ENCODE data around the gene FOXN4.

The FOXN4 gene

DNA sequence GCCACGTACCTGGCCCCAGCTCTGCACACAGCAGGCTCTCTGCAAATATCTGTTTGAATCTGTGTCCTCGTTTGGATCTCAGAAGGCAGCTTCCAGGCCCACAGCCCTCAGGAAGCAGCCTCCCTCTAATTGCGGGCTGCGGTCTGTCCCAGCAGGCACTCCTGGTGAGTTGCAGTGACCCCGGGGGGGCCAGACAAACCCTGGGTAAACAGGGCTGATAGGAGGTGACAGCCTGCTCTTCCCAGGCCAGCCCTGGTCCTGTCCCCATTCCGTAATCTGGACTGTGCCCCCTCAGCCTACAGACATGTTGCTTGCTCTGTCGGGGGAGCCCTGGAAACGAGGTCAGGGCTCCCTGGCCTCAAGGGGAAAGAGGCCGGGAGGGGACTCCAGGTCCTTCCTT is 2.0 kb downstream of the FOXN4 start:
- no peak for DNase-seq (ENCODE audit: low read depth in 2 of 2)

DNA sequence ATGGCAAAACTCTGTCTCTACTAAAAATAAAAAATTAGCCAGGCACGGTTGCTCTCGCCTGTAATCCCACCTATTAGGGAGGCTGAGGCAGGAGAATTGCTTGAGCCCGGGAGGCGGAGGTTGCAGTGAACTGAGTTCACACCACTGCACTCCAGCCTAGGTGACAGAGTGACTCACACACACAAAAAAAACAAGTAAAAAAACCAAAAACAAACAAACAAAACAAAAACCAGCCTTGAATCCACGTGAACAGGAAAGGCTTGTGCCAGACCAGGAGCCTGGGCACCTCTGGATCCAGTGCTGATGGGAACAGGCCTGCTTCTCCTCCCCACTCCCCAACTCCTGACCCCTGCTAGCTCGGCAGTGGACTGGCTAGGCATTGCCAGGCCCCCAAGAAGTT is 3.5 kb downstream of the FOXN4 start:
- no peak for DNase-seq (ENCODE audit: low read depth in 2 of 2)

DNA sequence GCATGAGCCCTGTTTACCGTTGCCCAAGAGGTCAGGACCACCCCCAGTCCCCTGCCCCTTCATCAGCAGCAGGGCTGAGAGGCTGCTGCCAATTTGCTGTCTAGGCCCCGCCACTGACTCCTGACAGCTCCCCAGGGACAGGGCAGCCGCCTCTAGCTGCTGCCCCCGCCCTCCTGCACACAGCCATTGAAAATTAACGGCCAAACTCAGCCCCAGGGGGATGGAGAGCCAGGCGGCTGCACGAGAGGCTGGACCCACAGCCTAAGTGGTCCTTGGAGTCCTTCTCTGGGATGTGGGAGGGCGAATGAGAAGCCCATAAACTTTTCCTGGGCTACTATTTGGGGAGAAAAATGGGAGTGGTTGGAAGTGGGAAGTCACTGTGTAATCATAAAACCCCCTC is 4.6 kb downstream of the FOXN4 start:
- no peak for DNase-seq (ENCODE audit: low read depth in 2 of 2)

DNA sequence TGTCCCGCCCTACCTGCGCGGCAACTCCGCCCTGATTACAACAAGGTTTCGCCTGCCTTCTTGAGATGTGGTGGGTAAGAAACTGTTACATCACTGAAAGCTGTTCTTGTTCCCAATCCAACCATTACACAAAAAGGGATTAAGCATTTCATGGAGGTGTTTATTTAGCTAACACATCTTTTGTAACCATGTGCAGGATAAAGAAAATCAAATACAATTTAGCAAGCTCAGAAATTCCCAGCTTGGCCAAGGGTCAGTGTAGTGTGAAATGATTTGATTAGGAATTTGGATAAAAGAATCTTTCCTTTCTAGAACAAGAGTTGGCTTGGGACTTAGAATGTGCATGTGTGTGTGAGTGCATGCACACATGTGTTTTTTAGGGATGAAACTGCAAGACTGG is 6.3 kb downstream of the FOXN4 start:
- DNase-seq (ENCODE audit: low read depth in 2 of 2) = no peak

DNA sequence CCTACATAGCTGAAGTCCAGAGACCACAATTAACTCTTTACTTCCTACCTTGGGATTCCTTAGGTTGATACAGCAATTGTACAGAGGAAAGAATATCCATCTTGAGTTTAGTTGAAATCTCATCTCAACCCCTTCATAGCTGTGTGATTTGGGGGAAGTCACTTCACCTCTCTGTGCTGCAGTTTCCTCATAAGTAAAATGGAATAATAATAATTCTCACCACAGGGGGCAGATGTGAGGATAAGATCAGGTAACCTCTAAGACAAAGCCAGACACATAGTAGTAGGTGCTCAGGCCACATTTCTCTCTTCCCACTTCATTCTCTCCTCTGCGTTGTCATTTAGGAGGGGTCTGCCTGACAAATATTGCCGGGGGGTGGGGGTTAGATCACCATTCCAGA is 6.7 kb downstream of the FOXN4 start:
- DNase-seq (ENCODE audit: low read depth in 2 of 2) = no peak

DNA sequence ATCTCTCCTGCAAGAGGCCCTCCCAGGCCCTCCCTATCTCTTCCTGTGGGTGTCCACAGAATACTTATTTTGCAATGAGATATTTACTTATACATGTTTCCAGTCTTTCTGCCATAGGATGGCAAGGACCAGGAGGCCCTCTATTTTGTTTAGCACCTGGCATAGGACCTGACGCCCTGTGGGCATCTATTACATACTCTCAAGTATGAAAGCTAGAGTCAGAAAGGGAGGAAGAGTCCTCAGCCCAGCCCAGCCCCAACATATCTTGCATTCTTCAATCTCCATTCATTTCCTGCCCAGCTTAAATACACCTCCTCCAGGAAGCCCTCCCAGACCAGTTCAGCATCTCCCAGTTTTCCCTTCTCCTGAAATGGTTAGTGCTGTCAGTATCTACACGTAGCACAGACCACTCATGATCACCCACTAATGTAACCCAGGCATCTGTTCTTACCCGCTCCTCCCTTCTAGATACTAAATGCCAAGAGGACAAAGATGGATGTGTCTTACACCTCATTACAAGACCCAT is 7.4 kb downstream of the FOXN4 start:
- DNase-seq (ENCODE audit: low read depth in 2 of 2) = no peak

DNA sequence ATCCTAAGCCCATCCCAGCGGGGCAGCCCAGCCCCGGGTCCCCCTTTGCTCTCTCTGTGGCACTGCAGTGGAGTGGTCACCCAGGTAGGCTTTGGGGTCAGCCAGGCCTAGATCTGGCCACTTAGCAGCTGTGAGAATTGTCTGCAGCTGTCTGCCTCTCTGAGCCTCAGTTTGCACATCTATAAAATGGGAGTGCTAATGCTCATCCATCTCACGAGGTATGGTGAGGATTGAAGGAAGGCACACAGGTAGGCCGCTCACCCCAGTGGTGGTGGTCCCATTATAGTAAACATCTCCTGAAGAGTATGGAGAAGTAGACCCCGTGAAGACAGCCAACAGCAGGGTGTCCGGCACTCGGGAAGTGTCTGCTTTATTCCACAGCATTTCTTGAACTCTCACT is 9.2 kb downstream of the FOXN4 start:
- DNase-seq (ENCODE audit: low read depth in 2 of 2) = no peak

DNA sequence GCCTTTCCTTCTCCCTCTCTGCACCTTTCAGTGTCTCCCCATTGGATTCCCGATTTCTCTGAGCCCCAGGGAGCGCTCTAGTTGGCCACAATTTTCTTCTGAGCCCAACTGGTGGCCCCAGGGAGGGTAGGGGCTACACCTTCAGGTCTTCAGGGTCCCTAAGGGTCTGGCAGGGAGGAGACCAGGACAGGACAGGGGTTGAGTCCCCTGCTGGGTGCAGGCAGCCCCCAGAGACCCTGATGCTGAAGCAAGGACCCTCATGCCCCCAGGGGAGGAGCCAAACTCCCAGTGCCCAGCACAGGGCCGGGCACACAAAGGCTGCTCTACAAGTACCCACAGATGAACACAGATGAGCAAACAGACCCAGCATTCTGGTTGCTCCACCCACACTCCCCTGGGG is 12.7 kb downstream of the FOXN4 start:
- DNase-seq (ENCODE audit: low read depth in 2 of 2) = no peak

DNA sequence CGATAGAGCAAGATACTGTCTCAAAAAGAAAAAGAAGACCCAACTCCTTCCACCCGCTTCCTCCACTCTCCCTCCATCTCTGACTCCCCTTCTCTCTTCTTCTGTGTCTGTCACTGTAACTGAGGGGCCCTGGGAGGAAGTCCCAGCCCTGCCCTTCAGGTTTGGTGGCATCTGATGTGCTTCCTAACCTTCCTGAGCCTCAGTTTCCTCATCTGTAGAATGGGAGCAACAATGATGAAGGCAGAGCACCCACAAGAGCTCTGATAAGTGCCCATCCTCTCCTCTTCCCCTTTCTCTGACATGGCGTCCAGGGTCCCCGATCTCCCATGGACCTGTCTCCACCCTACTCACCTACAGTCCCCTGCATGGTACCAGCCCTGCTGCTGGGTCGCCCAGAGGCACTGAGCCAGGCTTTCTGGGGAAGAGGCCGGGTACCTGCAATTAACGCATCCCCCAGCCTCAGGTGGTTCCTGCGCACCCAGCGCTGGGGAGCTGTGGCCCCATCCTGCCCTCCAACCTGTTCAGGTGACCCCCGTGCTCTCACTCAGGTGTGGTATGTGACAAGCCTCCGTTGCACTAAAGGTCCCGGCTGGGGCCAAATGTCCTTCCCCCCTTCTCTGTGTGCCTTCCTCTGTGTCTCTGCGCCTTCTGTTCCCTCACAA is 13.2 kb downstream of the FOXN4 start:
- no peak for DNase-seq (ENCODE audit: low read depth in 2 of 2)

DNA sequence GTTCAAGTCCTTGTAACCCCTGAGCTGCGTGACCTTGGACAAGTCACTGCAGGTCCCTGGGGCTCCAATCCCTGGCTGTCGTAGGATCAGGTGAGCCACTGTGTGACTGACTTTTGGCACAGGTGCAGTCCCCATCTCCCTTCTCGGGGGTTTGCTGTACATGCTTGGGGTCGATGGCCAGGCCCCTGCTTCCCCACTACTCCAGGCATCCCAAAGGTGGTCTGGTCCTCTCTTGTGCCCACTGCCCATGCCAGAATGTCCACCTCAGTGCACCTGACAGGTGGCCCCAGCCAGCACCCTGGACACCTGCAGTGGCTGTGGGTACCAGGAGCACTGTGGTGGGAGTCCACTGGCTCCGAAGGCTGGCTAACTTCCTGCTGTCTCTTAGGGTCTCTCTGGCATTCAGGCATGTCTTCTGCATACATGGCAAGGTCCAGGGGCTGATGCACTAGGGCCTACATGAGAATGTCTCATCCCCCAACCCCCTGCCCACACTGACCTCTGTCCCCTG is 14.7 kb downstream of the FOXN4 start:
- DNase-seq (ENCODE audit: low read depth in 2 of 2) = no peak

DNA sequence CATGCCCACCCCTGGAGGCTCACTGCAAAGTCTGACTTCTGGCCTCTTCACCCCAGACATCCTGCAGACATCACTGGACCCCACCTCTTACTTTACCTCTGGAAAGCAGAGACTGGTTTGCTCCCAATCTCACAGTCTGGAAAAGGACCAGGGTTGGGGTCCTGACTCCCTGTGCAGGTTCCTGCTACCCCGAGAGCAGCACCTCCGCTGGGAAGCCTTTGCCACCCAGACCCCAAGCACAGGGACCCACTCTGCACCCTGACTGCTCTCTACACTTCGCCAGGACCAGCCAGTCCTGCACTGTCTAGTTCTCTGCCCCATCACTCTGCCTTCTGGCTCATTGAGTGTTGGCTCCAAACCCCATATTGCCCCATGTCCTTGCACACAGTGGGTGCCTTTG is 16.0 kb downstream of the FOXN4 start:
- no peak for DNase-seq (ENCODE audit: low read depth in 2 of 2)

DNA sequence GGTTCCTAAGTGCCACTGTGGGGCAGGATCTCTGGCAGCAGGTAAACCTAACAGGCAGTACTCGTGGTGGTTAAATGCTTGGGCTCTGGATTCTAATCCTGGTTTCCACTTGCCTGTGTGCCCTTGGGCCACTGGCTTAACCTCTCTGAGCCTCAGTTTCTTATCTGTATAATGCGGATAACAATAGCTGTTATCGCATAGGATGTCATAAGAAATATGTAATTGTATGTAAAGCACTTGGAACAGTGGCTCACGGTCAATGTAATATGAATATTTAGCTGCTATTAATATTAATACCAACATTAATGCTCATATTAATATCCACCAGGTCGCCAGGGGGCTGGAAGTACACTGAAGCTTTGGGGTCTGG is 16.8 kb downstream of the FOXN4 start:
- DNase-seq (ENCODE audit: low read depth in 2 of 2) = no peak

DNA sequence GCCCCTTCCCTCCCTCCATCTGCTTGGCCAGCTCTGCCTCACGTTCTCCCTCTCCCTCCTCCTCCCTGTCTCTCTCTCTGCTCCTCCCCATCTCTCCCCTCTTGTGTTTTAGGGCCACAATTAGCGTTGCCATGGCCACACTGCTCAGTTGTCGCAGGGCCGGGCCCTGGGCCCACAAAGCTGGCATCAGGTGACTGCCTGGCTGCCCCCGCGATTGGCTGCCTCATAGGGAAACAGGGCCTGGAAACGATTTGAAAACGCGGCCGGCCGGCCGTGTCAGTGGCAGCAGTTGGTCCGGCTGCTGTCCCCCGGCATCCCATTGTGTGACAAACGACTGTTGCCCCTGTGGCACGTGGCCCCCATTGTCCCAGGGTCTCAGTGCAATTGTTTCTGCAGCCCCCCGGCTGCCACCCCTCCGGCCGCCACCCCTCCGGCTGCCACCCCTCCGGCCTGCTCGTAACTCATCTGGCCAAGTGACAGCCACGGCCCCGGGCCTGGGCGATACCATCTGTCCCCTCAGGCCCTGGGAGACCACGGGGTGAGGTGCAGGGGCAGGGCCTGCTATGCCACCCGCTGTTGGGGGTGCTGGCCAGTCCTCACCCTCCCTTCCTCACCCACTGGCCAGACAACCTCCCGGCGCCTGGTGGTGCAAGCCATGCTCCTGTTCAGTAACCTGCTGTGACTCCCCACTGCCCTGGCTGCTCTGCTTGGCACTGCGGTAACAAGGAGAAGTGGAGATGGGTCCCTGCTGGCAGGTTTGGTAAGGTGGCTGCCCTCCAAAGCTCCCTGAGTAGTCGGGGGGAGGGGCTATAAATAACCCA is 17.4 kb downstream of the FOXN4 start:
- DNase-seq (ENCODE audit: low read depth in 2 of 2) = no peak

DNA sequence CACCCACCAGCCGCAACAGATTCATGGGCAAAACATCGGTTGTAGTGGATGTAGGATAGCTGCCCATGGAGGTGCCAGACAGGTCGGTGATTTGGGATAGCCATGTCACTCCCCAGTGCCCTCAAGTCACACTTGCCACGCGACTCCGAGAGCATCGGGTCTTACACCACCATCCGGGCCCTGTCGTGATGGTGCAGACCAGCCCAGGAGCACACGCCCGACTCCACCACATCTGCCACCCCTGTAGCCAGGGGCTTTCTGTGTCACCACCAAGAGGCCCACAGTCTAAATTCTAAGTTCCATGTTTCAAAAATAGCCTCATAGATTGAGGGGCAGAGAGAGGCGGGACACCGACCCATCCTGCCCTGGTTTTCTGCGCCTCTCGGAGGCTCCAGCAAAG is 18.0 kb downstream of the FOXN4 start:
- DNase-seq (ENCODE audit: low read depth in 2 of 2) = no peak

DNA sequence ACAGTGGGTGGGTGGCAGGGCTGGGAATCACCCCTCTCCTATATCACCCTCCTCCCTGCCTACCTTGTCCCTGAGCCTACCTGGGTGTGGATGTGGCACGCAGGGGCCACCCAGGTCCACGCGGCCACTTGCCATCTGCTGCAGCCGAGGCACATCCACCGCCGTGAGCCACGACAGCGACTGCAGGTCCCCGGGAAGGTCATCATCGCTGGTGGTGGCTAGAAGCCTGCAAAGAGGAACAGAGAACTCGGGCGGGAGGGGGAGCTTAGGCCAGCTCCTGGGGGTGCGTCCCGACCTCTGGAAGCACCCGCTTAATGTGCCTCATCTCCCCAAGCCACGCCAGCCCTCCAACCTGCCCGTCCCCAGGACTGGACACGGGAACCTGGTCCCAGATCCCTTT is 19.0 kb downstream of the FOXN4 start:
- DNase-seq (ENCODE audit: low read depth in 2 of 2) = no peak

DNA sequence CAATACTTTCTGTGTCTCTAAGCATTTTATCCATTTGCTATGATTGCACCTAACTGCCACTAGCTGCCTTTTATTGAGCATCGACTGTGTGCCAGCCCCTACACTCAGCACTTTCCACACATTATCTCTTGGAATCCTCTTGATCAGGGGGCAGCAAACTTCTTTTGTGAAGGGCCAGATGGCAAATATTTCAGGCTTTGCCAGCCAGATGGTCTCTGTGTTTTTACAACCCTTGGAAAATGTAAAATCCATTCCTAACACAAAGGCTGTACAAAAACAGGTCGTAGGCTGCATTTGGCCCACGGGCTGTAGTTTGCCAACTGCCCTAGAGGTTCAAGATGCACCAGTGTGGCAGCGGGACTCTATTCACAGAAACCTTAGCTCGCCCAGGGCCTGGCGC is 19.5 kb downstream of the FOXN4 start:
- no peak for DNase-seq (ENCODE audit: low read depth in 2 of 2)

DNA sequence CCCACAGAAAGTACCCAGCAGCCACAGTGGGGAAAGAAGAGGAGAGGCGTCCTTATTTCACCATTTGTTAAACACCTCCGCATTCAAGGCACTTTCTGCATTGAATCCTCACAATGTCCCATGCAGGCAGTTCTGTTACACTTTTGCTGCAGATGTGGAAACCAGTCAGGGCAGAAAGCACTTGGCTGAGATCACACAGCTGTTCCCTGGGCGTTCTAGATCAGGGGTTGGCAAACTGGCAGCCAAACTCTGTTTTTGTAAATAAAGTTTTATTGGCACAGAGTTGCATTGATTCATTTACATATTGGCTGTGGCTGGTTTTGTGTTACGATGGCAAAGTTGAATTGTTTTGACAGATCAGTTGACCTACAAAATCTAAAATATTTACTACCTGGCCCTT is 20.1 kb downstream of the FOXN4 start:
- DNase-seq (ENCODE audit: low read depth in 2 of 2) = no peak

DNA sequence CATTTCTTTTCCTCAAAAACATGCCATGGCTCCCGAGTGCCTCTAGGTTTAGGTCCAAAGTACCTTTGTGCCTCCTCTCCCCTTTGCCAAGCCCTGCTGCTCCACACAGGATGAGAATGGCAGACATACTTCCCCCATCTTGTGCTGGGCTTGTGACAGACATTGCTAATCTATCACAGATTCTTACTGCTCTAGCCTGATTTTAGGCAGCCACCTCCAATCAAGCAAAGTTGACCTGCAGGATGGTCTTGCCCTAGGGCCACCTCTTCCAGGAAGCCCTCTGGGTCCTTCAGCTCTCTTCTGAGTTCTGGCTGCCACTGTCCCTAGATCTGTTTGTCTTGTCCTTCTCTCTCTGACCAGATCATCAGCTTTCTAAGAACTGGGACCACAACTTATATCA is 20.5 kb downstream of the FOXN4 start:
- DNase-seq (ENCODE audit: low read depth in 2 of 2) = no peak

DNA sequence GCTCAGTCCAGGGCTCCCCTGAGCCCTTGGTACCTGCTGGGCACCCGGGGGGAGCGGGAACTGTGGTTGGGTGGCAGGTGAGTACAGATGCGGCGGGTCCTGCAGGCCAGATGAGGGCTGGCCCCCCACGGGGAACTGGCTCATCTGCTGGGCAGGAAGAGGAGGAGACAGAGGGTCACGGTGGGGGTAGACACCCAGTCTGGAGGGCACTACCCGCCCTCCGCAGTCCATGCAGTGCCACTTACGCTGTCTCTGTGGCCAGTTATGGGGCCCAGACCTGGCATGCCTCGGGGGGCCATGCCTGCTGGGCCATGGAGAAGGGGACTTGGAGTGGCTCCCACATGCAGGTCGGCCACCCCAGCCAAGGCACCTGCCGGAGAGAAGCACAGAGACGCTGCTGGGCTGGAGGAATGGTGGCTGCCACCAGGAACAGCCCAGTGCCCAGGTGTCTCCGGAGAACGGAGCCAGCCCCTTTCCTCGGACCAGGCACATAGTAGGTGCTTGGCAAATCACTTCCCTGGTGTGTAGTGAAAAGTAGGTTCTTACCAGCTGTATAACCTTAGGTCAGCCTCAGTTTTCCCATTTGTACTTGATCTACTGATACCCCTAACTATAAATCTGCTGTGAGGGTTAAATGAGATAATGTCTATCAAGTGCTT is 21.1 kb downstream of the FOXN4 start:
- no peak for DNase-seq (ENCODE audit: low read depth in 2 of 2)

DNA sequence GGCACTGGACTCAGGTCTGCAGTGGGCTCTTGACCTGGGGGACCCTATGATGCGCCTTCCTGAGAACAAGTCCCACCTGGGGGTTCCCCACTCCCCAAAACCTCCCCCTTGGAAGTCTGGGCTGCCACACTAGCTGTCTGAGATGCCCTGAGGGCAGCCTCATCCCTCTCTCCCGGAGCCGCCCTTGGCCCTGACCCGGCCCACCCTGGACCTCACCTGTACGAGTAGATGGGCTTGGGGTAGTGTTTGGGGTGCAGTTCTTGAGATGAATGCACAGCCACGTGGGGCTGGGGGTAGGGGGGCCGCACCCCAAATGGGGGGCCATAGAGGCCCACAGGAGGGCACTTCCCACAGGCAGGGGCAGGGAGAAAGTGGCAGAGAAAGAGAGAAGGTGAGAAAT is 21.9 kb downstream of the FOXN4 start:
- DNase-seq (ENCODE audit: low read depth in 2 of 2) = no peak

DNA sequence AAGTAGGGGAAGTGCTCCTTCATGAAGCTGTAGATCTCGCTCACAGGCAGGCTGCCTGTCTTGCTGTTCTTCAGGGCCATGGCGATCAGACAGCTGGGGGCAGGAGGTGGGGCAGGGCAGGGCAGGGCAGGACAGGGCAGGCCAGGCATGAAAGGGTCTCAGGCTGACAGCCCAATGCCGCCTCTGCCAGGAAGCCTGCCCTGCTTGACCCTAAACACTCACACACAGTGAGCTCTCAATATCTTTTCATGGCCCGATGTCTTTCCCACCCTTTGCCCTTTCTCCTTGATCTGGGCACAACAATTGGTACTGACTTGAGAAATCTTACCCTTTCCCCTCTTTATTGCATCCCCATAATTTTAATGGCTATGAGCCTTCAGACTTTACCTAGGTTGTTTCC is 22.4 kb downstream of the FOXN4 start:
- no peak for DNase-seq (ENCODE audit: low read depth in 2 of 2)

DNA sequence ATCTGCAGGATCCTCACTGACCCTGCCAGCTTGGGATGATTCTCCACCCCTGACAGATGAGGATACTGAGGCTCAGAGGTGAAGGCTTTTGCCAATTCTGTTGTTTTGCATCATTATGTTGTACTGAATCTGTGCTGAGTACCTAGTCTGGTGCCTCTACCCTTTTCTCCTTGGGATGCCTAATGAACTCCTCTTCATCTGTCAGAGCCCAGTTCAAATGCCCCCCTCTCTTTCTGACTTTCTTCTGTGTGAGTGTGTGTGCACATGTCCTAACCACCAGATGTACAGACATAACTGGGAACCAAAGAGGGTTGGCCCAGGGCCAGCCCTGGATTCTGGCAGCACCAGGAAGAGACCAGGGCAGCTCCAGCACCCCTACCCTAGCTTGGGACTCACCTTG is 22.8 kb downstream of the FOXN4 start:
- DNase-seq (ENCODE audit: low read depth in 2 of 2) = no peak

DNA sequence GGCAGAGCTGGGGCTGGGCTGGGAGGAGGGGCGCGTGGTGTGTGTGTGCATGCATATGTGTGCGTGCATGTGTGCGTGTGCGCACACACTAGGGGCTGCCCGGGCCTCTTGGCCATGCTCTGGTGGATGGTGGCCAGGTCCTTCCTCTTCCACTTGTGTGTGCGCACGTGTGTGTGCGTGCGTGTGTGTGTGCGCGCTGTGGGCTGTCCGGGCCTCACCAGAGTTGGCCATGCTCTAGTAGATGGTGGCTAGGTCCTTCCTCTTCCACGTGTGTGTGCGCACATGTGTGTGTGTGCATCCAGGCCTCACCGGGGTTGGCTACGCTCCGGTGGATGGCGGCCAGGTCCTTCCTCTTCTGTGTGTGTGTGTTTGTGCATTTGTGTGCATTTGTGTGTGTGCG is 24.7 kb downstream of the FOXN4 start:
- no peak for DNase-seq (ENCODE audit: low read depth in 2 of 2)

Measured in activated CD4-positive, alpha-beta T cell treated with anti-CD3 and anti-CD28 coated beads for 24 hours (primary cell).